Measurements from ENCODE around the gene PHB1. TPM values are rescaled to one million over a fixed set of nuclear protein-coding genes. Genes with fewer than 3 reads are reported as not detected.

PHB1 gene
- total RNA-seq, 1 experiment from 2014 or later, result 367 TPM

DNA sequence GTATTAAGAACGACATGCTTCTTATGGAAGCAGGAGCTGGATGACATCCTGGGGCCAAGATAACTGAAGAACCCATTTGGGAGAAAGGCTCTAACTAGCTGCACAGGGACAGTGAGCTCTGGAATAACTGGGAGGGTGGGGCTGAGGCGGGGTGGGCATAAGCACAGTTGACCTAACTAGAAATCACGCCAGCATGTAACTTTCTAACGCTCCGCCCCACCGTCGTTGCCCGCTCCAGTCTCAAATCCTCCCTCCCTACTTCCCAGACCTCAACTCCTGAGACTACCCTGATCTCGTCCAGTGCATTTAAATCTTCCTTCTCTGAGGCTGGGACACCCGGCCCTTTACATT, 436 bp downstream of the PHB1 start:
- ATAC-seq, result peak; percentile 19

GRCh38 chr17:49409066-49409465, 5.6 kb downstream of the PHB1 start:
- BruUV-seq (replicated peaks), result no TSS peak

More for the DNA sequence above, 436 bp downstream of the PHB1 start:
- in situ Hi-C loops (cut with HindIII; ENCODE audit: low pct_unique_long_range_greater_than_20kb, low sequenced_read_pairs), result no loop called here
- Histone ChIP-seq H3K27ac (ENCODE audit: low read length) (peak overlapping the region; percentile 75), H3K4me1 (ENCODE audit: control insufficient read depth, insufficient read depth, low read length) (peaks cover 8% of the 10 kb centered on the region), H3K9me3 (ENCODE audit: control insufficient read depth, insufficient read depth, low read depth, low read length) (no peaks in the 10 kb centered on the region), H3K27me3 (ENCODE audit: control insufficient read depth, insufficient read depth, low read length) (no peaks in the 10 kb centered on the region), H3K4me3 (ENCODE audit: low read depth in 2 of 2, low read length in 2 of 2) (peak overlapping the region; percentile 60 to 99), H3K36me3 (ENCODE audit: control insufficient read depth, insufficient read depth, low read length) (peaks cover 15% of the 10 kb centered on the region)
- BruUV-seq (replicated peaks), result no TSS peak
- 0 out of 2 replicates have a peak, but pooled peaks have one; percentile 25 for TF ChIP-seq SIN3A (IDR thresholded peaks at IDR 0.05; ENCODE audit: borderline replicate concordance, insufficient read depth, low read depth, low read length)
- TF ChIP-seq, protein P1, sequence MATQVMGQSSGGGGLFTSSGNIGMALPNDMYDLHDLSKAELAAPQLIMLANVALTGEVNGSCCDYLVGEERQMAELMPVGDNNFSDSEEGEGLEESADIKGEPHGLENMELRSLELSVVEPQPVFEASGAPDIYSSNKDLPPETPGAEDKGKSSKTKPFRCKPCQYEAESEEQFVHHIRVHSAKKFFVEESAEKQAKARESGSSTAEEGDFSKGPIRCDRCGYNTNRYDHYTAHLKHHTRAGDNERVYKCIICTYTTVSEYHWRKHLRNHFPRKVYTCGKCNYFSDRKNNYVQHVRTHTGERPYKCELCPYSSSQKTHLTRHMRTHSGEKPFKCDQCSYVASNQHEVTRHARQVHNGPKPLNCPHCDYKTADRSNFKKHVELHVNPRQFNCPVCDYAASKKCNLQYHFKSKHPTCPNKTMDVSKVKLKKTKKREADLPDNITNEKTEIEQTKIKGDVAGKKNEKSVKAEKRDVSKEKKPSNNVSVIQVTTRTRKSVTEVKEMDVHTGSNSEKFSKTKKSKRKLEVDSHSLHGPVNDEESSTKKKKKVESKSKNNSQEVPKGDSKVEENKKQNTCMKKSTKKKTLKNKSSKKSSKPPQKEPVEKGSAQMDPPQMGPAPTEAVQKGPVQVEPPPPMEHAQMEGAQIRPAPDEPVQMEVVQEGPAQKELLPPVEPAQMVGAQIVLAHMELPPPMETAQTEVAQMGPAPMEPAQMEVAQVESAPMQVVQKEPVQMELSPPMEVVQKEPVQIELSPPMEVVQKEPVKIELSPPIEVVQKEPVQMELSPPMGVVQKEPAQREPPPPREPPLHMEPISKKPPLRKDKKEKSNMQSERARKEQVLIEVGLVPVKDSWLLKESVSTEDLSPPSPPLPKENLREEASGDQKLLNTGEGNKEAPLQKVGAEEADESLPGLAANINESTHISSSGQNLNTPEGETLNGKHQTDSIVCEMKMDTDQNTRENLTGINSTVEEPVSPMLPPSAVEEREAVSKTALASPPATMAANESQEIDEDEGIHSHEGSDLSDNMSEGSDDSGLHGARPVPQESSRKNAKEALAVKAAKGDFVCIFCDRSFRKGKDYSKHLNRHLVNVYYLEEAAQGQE (IDR thresholded peaks at IDR 0.05; ENCODE audit: insufficient read depth in 1 of 2, low read depth in 2 of 2, low read length in 1 of 2), result no peak
- intact Hi-C loops (cut with micrococcal nuclease; ENCODE audit: unreplicated experiment), result no loop called here
- ChIA-PET POLR2A (no interaction called here), CTCF (interaction anchor here (0.9 to 2.6 kb wide), 3 partner anchors 142 to 650 kb away, joined by 3 to 9 read pairs (median 5); no protein-coding TSS in a partner anchor)
- no peak for DNase-seq (ENCODE audit: low read depth, low spot score)

More at GRCh38 chr17:49409066-49409465, 5.6 kb downstream of the PHB1 start:
- intact Hi-C loops (cut with micrococcal nuclease; ENCODE audit: unreplicated experiment) (no loop called here), in situ Hi-C loops (cut with HindIII; ENCODE audit: low pct_unique_long_range_greater_than_20kb, low sequenced_read_pairs) (no loop called here)
- POLR2A ChIA-PET, result no interaction called here
- no peak for DNase-seq (ENCODE audit: low read depth, low spot score)
- H3K27me3 ChIP-seq (ENCODE audit: control insufficient read depth, insufficient read depth, low read length), result no peaks in the 10 kb centered on the region
- CTCF ChIA-PET, result interaction anchor here (0.6 kb wide), 1 partner anchor 162 kb away, joined by 4 read pairs; no protein-coding TSS in a partner anchor
- no peak for ATAC-seq
- H3K4me3 ChIP-seq (ENCODE audit: low read depth in 2 of 2, low read length in 2 of 2), result no peak overlapping the region
- H3K27ac ChIP-seq (ENCODE audit: low read length), result no peak overlapping the region
- H3K4me1 ChIP-seq (ENCODE audit: control insufficient read depth, insufficient read depth, low read length), result peaks cover 12% of the 10 kb centered on the region
- TF ChIP-seq, protein P2, sequence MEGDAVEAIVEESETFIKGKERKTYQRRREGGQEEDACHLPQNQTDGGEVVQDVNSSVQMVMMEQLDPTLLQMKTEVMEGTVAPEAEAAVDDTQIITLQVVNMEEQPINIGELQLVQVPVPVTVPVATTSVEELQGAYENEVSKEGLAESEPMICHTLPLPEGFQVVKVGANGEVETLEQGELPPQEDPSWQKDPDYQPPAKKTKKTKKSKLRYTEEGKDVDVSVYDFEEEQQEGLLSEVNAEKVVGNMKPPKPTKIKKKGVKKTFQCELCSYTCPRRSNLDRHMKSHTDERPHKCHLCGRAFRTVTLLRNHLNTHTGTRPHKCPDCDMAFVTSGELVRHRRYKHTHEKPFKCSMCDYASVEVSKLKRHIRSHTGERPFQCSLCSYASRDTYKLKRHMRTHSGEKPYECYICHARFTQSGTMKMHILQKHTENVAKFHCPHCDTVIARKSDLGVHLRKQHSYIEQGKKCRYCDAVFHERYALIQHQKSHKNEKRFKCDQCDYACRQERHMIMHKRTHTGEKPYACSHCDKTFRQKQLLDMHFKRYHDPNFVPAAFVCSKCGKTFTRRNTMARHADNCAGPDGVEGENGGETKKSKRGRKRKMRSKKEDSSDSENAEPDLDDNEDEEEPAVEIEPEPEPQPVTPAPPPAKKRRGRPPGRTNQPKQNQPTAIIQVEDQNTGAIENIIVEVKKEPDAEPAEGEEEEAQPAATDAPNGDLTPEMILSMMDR (IDR thresholded peaks at IDR 0.05), result no peak
- TF ChIP-seq SIN3A (IDR thresholded peaks at IDR 0.05; ENCODE audit: borderline replicate concordance, insufficient read depth, low read depth, low read length) (no peak), POLR2AphosphoS5 (IDR thresholded peaks at IDR 0.05; ENCODE audit: low read depth, low read length) (no peak), TCF7L2 (IDR thresholded peaks at IDR 0.05; ENCODE audit: low read depth, low read length) (no peak)
- TF ChIP-seq, protein P1 (IDR thresholded peaks at IDR 0.05; ENCODE audit: insufficient read depth in 1 of 2, low read depth in 2 of 2, low read length in 1 of 2), result no peak
- peaks cover 40% of the 10 kb centered on the region for H3K36me3 ChIP-seq (ENCODE audit: control insufficient read depth, insufficient read depth, low read length)
- H3K9me3 ChIP-seq (ENCODE audit: control insufficient read depth, insufficient read depth, low read depth, low read length), result no peaks in the 10 kb centered on the region
